Measurements from ENCODE around the gene ABCA8. TPM values are rescaled to one million over a fixed set of nuclear protein-coding genes. Genes with fewer than 3 reads are reported as not detected.

ABCA8 gene
- total RNA-seq, 1 experiment from 2014 or later: not detected

DNA sequence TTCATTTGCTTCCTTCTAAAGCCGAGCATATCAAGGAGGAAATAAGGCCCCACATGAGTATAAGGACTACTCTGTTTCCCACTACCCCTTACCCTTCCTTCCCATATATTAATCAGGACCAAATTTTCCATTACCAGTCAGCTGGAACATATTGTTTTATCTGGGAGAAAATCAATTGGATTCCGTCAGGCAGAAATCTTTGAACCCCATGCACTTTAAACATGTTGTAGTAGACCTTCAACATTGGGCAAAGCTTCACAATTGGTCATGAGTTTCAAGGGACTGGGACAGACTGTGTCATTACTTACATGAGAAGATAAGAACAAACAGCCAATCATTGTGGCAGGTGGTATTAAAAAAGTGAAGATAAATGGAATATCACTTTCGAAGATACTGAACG is 70.3 kb downstream of the ABCA8 start:
- Histone ChIP-seq H4K8ac (replicated peaks; ENCODE audit: insufficient read length, low read depth, low read length) (no peak overlapping the region), H3K4me2 (ENCODE audit: insufficient read depth, insufficient read length, low read length) (no peak overlapping the region), H2BK12ac (ENCODE audit: insufficient read length, low read depth, low read length) (no peak overlapping the region), H3K79me2 (ENCODE audit: insufficient read depth, low read length) (no peaks in the 10 kb centered on the region), H3K18ac (ENCODE audit: insufficient read length, low read depth, low read length) (no peak overlapping the region), H3K23me2 (ENCODE audit: insufficient read length, low read depth, low read length, poor library complexity, severe bottlenecking) (no peaks in the 10 kb centered on the region), H3K79me1 (ENCODE audit: insufficient read depth, low read depth, low read length, poor library complexity, severe bottlenecking) (no peaks in the 10 kb centered on the region), H3K56ac (ENCODE audit: insufficient read length, low read depth, low read length) (no peak overlapping the region), H4K20me1 (ENCODE audit: control insufficient read depth, insufficient read depth, insufficient read length) (no peaks in the 10 kb centered on the region), H2BK20ac (ENCODE audit: low read depth, low read length, poor library complexity, severe bottlenecking) (no peak overlapping the region), H2BK15ac (ENCODE audit: low read depth, low read length) (no peak overlapping the region), H3K4me1 (ENCODE audit: insufficient read depth, low read length) (no peaks in the 10 kb centered on the region), H3K14ac (ENCODE audit: insufficient read depth, low read length) (no peak overlapping the region), H3K4ac (ENCODE audit: low read depth, low read length) (no peak overlapping the region), H3K23ac (ENCODE audit: insufficient read length, low read depth, low read length) (no peak overlapping the region), H2BK120ac (ENCODE audit: low read depth, low read length, poor library complexity, severe bottlenecking) (no peak overlapping the region), H2BK5ac (ENCODE audit: insufficient read length, low read length) (no peak overlapping the region), H3K27ac (ENCODE audit: insufficient read length, low read depth, low read length) (no peak overlapping the region), H2AFZ (ENCODE audit: low read length) (no peak overlapping the region), H3K27me3 (ENCODE audit: insufficient read depth, low read length) (no peaks in the 10 kb centered on the region), H3T11ph (ENCODE audit: low read length) (no peak overlapping the region), H4K91ac (ENCODE audit: insufficient read length, low read depth, low read length) (no peak overlapping the region), H4K5ac (ENCODE audit: insufficient read length, low read depth, low read length) (no peak overlapping the region), H3K9ac (ENCODE audit: extremely low read depth, insufficient read length, low read length) (no peak overlapping the region), H2AK5ac (ENCODE audit: insufficient read length, low read length) (no peak overlapping the region), H3K9me3 (ENCODE audit: control insufficient read depth, low read depth, low read length) (no peaks in the 10 kb centered on the region)
- Mint-ChIP-seq H3K27me3 (ENCODE audit: low read depth) (peaks cover 2% of the 10 kb centered on the region), H3K4me1 (no peaks in the 10 kb centered on the region), H3K4me3 (no peak overlapping the region), H3K9me3 (peaks cover 4 to 5% of the 10 kb centered on the region in 2 experiments; a peak in 4 of 5 replicates), H3K27ac (no peak overlapping the region), H3K36me3 (ENCODE audit: insufficient read depth in 1 of 3, low read depth in 3 of 3) (peaks cover 0 to 4% (median 4%) of the 10 kb centered on the region in 3 experiments; a peak in 2 of 7 replicates)
- no CpG with 5 or more reads among the region's 4 CpGs for WGBS (ENCODE audit: extremely low coverage, insufficient read length, low lambda C conversion rate)
- TF ChIP-seq, protein P1, sequence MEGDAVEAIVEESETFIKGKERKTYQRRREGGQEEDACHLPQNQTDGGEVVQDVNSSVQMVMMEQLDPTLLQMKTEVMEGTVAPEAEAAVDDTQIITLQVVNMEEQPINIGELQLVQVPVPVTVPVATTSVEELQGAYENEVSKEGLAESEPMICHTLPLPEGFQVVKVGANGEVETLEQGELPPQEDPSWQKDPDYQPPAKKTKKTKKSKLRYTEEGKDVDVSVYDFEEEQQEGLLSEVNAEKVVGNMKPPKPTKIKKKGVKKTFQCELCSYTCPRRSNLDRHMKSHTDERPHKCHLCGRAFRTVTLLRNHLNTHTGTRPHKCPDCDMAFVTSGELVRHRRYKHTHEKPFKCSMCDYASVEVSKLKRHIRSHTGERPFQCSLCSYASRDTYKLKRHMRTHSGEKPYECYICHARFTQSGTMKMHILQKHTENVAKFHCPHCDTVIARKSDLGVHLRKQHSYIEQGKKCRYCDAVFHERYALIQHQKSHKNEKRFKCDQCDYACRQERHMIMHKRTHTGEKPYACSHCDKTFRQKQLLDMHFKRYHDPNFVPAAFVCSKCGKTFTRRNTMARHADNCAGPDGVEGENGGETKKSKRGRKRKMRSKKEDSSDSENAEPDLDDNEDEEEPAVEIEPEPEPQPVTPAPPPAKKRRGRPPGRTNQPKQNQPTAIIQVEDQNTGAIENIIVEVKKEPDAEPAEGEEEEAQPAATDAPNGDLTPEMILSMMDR (conservative IDR thresholded peaks at IDR 0.05): no peak
- DNase-seq: no peak

Data from H9 (cell line).